IMR-90 (cell line): ENCODE measurements around the gene ZW10. TPM values are rescaled to one million over a fixed set of nuclear protein-coding genes. Genes with fewer than 3 reads are reported as not detected.

Experiments used
- ATAC-seq: fragments of 200-7000 bp; cut with Tn5 transposase; 2 replicates; pipeline ENCODE4 v1.9.1; 2020; ENCODE audit warnings: low read depth, mild to moderate bottlenecking, moderate library complexity
- BruUV-seq: library from RNA; stranded (reverse); fragments of 400-500 nt; replicated peaks from 2 replicates; lab custom pipeline; 2021; lab: Mats Ljungman, UMichigan
- CTCF ChIA-PET: fragments of 300-600 bp; formaldehyde crosslinking; extraction: SDS; loops from one replicate; lab custom pipeline; 2021; ENCODE audit warnings: antibody characterized with exemption; lab: Yijun Ruan, JAX
- POLR2A ChIA-PET: fragments of 300-600 bp; sonication (Branson Sonifier 250); formaldehyde crosslinking; loops from one replicate; lab custom pipeline; 2022; ENCODE audit warnings: antibody characterized with exemption; ENCODE audit not compliant: unreplicated experiment; lab: Charles Lee
- DNase-seq: peaks from one replicate; pipeline ENCODE4 v3.0.0; 2013
- H2AFZ ChIP-seq: replicated peaks from 2 replicates; pipeline ENCODE3; 2013; ENCODE audit warnings: low read length, mild to moderate bottlenecking; ENCODE audit not compliant: poor library complexity
- H2AK5ac ChIP-seq: 2 replicates; pipeline ENCODE4 v1.6.1; 2013; ENCODE audit warnings: low read depth, low read length, inconsistent platforms
- H2AK9ac ChIP-seq: replicated peaks from 2 replicates; pipeline ENCODE3; 2013; ENCODE audit warnings: mild to moderate bottlenecking, low read depth, low read length, moderate library complexity; ENCODE audit not compliant: poor library complexity
- H2BK120ac ChIP-seq: 2 replicates; pipeline ENCODE4 v1.6.1; 2013; ENCODE audit warnings: low read depth, low read length, inconsistent platforms
- H2BK15ac ChIP-seq: 3 replicates; pipeline ENCODE4 v1.6.1; 2013; ENCODE audit warnings: low read depth, low read length, inconsistent platforms
- H2BK20ac ChIP-seq: 2 replicates; pipeline ENCODE4 v1.6.1; 2013; ENCODE audit warnings: low read depth, mild to moderate bottlenecking, inconsistent platforms, low read length, moderate library complexity
- H2BK5ac ChIP-seq: 2 replicates; pipeline ENCODE4 v1.6.1; 2013; ENCODE audit warnings: mild to moderate bottlenecking, low read depth, low read length, inconsistent platforms; ENCODE audit not compliant: poor library complexity, severe bottlenecking
- H3K14ac ChIP-seq: replicated peaks from 2 replicates; pipeline ENCODE4 v1.6.1; 2013; ENCODE audit warnings: low read depth, low read length, inconsistent platforms
- H3K18ac ChIP-seq: 2 replicates; pipeline ENCODE4 v1.6.1; 2013; ENCODE audit warnings: low read depth, low read length, control low read depth
- H3K23ac ChIP-seq: 2 replicates; pipeline ENCODE4 v1.6.1; 2013; ENCODE audit warnings: low read depth, low read length, inconsistent platforms
- H3K27ac ChIP-seq: 2 replicates; pipeline ENCODE4 v1.5.1; 2013; ENCODE audit warnings: mild to moderate bottlenecking, control low read depth, low read length; ENCODE audit not compliant: insufficient read depth
- H3K27me3 ChIP-seq: 2 replicates; pipeline ENCODE4 v1.6.1; 2013; ENCODE audit warnings: low read length; ENCODE audit not compliant: control insufficient read depth, insufficient read depth
- H3K36me3 ChIP-seq: 2 replicates; pipeline ENCODE4 v1.6.1; 2013; ENCODE audit warnings: low read length, mixed read lengths; ENCODE audit not compliant: control insufficient read depth, insufficient read depth
- H3K4ac ChIP-seq: 2 replicates; pipeline ENCODE4 v1.6.1; 2013; ENCODE audit warnings: low read depth, low read length, inconsistent platforms
- H3K4me1 ChIP-seq: 2 replicates; pipeline ENCODE4 v1.6.1; 2013; ENCODE audit warnings: low read length, mixed read lengths; ENCODE audit not compliant: control insufficient read depth, insufficient read depth
- H3K4me2 ChIP-seq: 2 replicates; pipeline ENCODE4 v1.6.1; 2013; ENCODE audit warnings: low read depth, mild to moderate bottlenecking, control low read depth, low read length, moderate library complexity
- H3K4me3 ChIP-seq: 2 replicates; pipeline ENCODE4 v1.5.1; 2013; ENCODE audit warnings: low read depth, mild to moderate bottlenecking, control low read depth, low read length, moderate library complexity; ENCODE audit not compliant: insufficient read depth
- H3K56ac ChIP-seq: 2 replicates; pipeline ENCODE4 v1.6.1; 2013; ENCODE audit warnings: low read length, inconsistent platforms; ENCODE audit not compliant: insufficient read depth; ENCODE audit errors: extremely low read depth
- H3K79me1 ChIP-seq, 2 experiments: 2 replicates each; pipeline ENCODE4 v1.6.1; 2013; ENCODE audit warnings: low read length in 2 of 2, inconsistent platforms in 1 of 2, low read depth in 1 of 2
- H3K9ac ChIP-seq: 2 replicates; pipeline ENCODE4 v1.6.1; 2013; ENCODE audit warnings: low read depth, low read length, control low read depth
- H3K9me1 ChIP-seq: 2 replicates; pipeline ENCODE4 v1.6.1; 2013; ENCODE audit warnings: low read length, inconsistent platforms; ENCODE audit not compliant: insufficient read depth
- H3K9me3 ChIP-seq: 2 replicates; pipeline ENCODE4 v1.6.1; 2013; ENCODE audit warnings: low read length; ENCODE audit not compliant: control insufficient read depth, insufficient read depth
- H4K20me1 ChIP-seq: 2 replicates; pipeline ENCODE4 v1.6.1; 2013; ENCODE audit warnings: low read length, inconsistent platforms; ENCODE audit not compliant: insufficient read depth
- H4K5ac ChIP-seq: 2 replicates; pipeline ENCODE4 v1.6.1; 2013; ENCODE audit warnings: mild to moderate bottlenecking, low read depth, low read length, control low read depth
- H4K8ac ChIP-seq, 2 experiments: 2 replicates each; pipeline ENCODE4 v1.6.1; 2013; ENCODE audit warnings: low read depth in 2 of 2, low read length in 2 of 2, control low read depth in 1 of 2, inconsistent platforms in 1 of 2
- H4K91ac ChIP-seq: 2 replicates; pipeline ENCODE4 v1.6.1; 2013; ENCODE audit warnings: low read depth, low read length, inconsistent platforms; ENCODE audit not compliant: insufficient read depth
- MAFK ChIP-seq: IDR thresholded peaks from 2 replicates; pipeline ENCODE4 v1.6.1; 2012; ENCODE audit warnings: low read depth, low read length, improper control_type of control experiment
- MAZ ChIP-seq: IDR thresholded peaks from 2 replicates; pipeline ENCODE4 v1.6.1; 2012; ENCODE audit warnings: low read depth, mild to moderate bottlenecking, low read length, improper control_type of control experiment, moderate library complexity, borderline replicate concordance
- NFE2L2 ChIP-seq: fragments of 150-350 bp; IDR thresholded peaks from 2 replicates; pipeline ENCODE4 v1.6.1; 2016; ENCODE audit warnings: low read depth, mild to moderate bottlenecking, low read length
- WGBS, 2 experiments: methylation state at CpG; one replicate each; pipeline versions ENCODE4 v1.1.5 to v1.1.7; 2013; ENCODE audit warnings: missing lambda C conversion rate in 2 of 2; ENCODE audit not compliant: insufficient read length in 1 of 2; ENCODE audit errors: extremely low coverage in 2 of 2; 5-methylcytosine and 5-hydroxymethylcytosine counted together
- dilution Hi-C: fragments of 300-500 bp; cut with HindIII; formaldehyde crosslinking; loops from one replicate; pipeline ENCODE4 v1.14.3; 2018; ENCODE audit warnings: low sequenced_read_pairs; ENCODE audit not compliant: unreplicated experiment
- in situ Hi-C: fragments of 300-500 bp; cut with MboI; formaldehyde crosslinking; loops from 3 replicates; pipeline ENCODE4 v1.14.3; 2019; ENCODE audit warnings: low sequenced_read_pairs, inconsistent platforms, mixed read lengths
- intact Hi-C: fragments of 100-400 bp; cut with micrococcal nuclease; formaldehyde crosslinking; loops from 2 replicates; pipeline ENCODE4 v1.10.0; 2022
- polyA plus RNA-seq, 3 experiments: library from polyadenylated mRNA; depleted of rRNA; stranded (reverse); fragments of >200 nt; gene quantifications; 2 replicates each; pipeline ENCODE4 v1.2.3, GENCODE V29; 2012; ENCODE audit warnings: low replicate concordance in 1 of 3
- total RNA-seq: library from RNA; depleted of rRNA; stranded (reverse); fragments of >200 nt; gene quantifications from 2 replicates; pipeline ENCODE4 v1.2.3, GENCODE V29; 2012
- TF ChIP-seq, protein P1 (sequence below): fragments of 150-350 bp; IDR thresholded peaks from 2 replicates; pipeline ENCODE4 v1.6.1; 2017; ENCODE audit warnings: mild to moderate bottlenecking, antibody characterized with exemption, low read length, low read depth

Gene ZW10
- total and polyA plus RNA-seq, 2 of the 4 experiments (the other 2 are of a cell fraction) = 10.3 to 30.6 TPM

DNA sequence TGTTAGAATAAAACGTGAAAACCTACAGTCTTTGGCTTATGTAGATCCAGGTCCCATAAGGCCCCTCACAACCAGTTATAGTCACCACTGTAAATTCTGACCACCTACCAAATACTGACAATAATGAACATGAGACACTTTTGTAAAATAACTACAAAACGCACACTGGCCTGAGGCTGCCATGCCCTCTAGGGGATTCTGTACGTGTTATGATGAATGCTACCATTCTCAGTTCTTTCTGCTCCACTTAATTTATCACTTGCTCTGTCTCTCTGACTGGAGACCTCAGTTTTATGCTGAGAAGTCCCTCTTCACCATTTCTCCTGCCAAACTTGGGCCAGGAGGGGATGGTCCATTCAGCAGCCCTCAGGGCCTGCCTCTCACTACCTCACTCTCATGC lies 48.7 kb downstream of the ZW10 start:
- no peak overlapping the region for H4K91ac ChIP-seq
- H3K27me3 ChIP-seq = no peaks in the 10 kb centered on the region
- H2BK5ac ChIP-seq = no peak overlapping the region
- no peak overlapping the region for H3K56ac ChIP-seq
- no peak overlapping the region for H3K27ac ChIP-seq
- dilution Hi-C loops = no loop called here
- in situ Hi-C loops = no loop called here
- no peak overlapping the region for H2BK20ac ChIP-seq
- BruUV-seq = no TSS peak
- no peak overlapping the region for H4K5ac ChIP-seq
- no peaks in the 10 kb centered on the region for H3K9me3 ChIP-seq
- H3K23ac ChIP-seq = no peak overlapping the region
- no peaks in the 10 kb centered on the region for H4K20me1 ChIP-seq
- H3K79me1 ChIP-seq = no peaks in the 10 kb centered on the region
- H2AK5ac ChIP-seq = no peak overlapping the region
- intact Hi-C loops = loop anchor here (5.0 kb wide), 1 partner anchor 182 kb away; no protein-coding TSS in a partner anchor
- DNase-seq = no peak
- no peak overlapping the region for H3K14ac ChIP-seq
- no peak overlapping the region for H3K4ac ChIP-seq
- H2BK120ac ChIP-seq = no peak overlapping the region
- H2AK9ac ChIP-seq = no peak overlapping the region
- H4K8ac ChIP-seq = no peak overlapping the region
- H3K18ac ChIP-seq = no peak overlapping the region
- H3K4me1 ChIP-seq = peaks cover 2% of the 10 kb centered on the region; the same call in 1 of the 2 replicates
- H3K9ac ChIP-seq = no peak overlapping the region
- 100% methylated on average over 1 of the region's 3 CpGs; no CpG with 5 or more reads in 1 of the 2 experiments for WGBS, 2 experiments
- TF ChIP-seq MAFK (no peak), MAZ (no peak), NFE2L2 (no peak)
- TF ChIP-seq, protein P1, sequence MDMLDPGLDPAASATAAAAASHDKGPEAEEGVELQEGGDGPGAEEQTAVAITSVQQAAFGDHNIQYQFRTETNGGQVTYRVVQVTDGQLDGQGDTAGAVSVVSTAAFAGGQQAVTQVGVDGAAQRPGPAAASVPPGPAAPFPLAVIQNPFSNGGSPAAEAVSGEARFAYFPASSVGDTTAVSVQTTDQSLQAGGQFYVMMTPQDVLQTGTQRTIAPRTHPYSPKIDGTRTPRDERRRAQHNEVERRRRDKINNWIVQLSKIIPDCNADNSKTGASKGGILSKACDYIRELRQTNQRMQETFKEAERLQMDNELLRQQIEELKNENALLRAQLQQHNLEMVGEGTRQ = no peak
- no peak overlapping the region for H3K4me3 ChIP-seq
- H2BK15ac ChIP-seq = no peak overlapping the region
- no peaks in the 10 kb centered on the region for H3K36me3 ChIP-seq
- H3K4me2 ChIP-seq = no peak overlapping the region
- POLR2A ChIA-PET = no interaction called here
- peaks cover 10% of the 10 kb centered on the region; the same call in 1 of the 2 replicates for H3K9me1 ChIP-seq
- no peak for ATAC-seq
- CTCF ChIA-PET = interaction anchor here (1.1 to 1.4 kb wide), 3 partner anchors 8 to 158 kb away, joined by 3 to 5 read pairs (median 4); no protein-coding TSS in a partner anchor
- no peak overlapping the region for H2AFZ ChIP-seq
